Inferior parietal cortex (tissue), 1 donor: Measurements from ENCODE around the gene ENPP7.

Experiments used
- DNase-seq: peaks from one replicate; pipeline ENCODE4 v3.0.0-alpha.2; 2016; ENCODE audit errors: extremely low spot score

ENPP7 gene

GRCh38 chr17:79778504-79779083 is 47.9 kb downstream of the ENPP7 start:
- no peak for DNase-seq

GRCh38 chr17:79779084-79779529 is 48.4 kb downstream of the ENPP7 start:
- DNase-seq: no peak

DNA sequence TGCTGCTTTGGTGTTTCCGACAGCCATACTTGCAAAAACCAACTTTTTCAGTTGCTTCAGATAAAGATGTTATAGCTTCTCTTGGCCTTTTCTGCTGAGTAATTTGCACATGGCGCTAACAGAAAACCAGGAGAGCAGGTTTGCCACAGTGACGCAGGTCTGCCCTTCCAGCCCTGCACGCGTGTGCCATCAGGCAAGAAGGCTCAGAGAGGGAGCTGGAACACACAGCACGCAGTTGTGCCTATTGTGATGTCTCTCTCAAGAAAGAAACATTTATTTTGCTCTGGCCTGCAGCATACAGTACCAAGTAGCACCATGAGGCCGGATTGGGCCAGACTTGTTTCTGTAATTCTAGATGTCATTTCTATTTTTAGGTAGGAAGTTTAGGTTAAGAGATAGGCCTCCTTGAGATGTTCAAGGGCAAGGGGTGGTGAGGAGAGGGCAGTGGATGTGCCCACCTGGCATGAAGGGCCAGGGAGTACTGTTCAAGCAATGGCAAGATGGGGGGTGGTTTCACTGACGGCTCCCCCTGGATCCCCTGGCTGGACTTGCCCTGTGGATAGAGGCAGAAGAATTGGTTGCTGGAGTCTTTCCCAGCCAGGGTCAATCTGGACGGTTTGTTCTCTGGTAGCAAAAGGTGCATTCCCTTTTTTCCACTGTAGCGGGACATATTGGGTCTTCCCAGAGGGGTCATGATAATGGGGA is 49.1 kb downstream of the ENPP7 start:
- no peak for DNase-seq

- DNase-seq: no peak
These were observed 50.4 kb downstream of the ENPP7 start for GRCh38 chr17:79781012-79781650.

GRCh38 chr17:79781736-79782575 is 51.2 kb downstream of the ENPP7 start:
- DNase-seq: no peak

- DNase-seq: no peak
These were observed 53.1 kb downstream of the ENPP7 start for GRCh38 chr17:79783891-79784290.

DNA sequence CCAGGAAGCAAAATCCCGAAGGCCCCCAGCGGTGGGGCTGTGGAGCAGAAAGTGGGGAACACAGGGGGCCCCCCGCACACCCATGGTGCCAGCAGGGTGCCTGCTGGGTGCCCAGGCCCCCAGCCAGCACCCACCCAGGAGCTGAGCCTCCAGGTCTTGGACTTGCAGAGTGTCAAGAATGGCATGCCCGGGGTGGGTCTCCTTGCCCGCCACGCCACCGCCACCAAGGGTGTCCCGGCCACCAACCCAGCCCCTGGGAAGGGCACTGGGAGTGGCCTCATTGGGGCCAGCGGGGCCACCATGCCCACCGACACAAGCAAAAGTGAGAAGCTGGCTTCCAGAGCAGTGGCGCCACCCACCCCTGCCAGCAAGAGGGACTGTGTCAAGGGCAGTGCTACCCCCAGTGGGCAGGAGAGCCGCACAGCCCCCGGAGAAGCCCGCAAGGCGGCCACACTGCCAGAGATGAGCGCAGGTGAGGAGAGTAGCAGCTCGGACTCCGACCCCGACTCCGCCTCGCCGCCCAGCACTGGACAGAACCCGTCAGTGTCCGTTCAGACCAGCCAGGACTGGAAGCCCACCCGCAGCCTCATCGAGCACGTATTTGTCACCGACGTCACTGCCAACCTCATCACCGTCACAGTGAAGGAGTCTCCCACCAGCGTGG is 53.7 kb downstream of the ENPP7 start:
- DNase-seq: no peak

- DNase-seq: no peak
These were observed 54.5 kb downstream of the ENPP7 start for GRCh38 chr17:79785017-79785899.

DNA sequence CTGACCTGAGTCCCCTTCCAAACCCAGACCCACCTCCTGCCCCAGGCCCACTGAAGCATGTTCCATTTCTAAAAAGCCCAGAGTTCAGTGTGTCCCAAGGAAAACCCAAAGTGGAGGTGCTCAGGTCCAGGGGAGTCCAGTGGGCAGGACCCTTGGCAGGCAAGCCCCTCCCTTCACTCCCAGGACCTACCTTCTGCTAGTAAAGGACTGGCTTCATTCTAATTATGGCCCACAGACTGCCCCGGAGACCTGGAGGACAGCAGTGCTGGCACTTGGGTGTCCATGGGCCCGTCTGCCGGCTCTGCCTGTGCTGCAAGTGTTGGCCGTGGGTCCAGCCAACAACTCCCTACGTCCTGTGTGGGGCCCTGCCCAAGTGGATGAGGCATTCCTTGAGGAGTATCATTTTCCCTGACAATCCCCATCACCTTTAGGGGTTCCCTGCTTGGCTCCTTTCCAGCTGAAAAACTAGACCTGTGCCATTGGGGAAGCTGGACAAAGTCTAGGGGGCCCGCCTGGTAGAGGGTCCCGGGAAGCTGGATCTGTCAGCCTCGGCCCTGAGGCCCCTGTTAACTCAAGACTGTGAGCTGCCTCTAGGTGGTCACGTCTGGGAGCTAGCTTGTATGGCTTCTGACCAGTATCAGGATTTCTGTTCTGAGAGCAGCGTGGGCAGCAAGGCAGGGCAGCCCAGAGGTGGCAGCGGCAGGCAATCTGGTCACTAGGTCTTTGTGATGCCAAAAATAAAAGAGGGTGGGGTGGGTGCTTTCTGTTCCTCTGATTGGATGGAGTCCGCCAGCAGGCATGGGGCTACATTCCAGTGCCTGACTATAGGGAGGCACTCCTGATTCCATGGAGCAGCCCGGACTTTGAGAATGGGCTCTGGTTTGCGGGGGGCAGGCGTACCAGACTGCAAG is 55.4 kb downstream of the ENPP7 start:
- DNase-seq: no peak

DNA sequence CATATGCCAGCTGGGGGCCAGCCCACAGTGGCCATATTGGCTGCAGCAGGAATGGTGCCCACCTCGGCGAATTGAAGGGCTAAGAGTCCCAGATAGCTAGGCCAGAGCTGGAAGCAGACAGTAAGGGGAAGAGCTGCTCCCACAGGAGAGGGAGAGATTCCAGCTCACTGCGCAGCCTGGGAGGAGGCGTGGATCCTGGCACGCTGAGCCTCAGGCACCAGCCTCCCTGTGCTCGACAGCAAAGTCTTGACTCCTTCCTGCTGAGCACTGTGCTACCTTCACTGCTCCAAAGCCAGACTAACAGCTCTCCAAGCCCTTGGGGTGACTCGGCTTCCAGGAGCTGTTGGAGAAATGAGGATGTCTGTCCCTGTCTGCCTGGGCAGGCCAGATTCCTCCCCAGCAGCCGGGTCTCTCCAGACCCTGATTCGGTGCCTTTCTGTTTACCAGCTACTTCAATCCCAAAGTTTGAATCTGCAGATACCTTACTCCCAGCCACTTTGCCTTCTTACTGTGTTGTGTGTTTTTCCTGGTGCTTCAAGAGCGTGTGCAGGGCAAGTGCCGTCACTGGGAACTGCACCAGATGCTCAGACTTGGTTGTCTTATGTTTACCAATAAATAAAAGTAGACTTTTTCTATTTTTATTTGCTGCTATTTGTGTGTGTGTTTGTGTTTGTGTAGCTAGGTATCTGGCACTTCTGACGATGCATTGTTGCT is 56.3 kb downstream of the ENPP7 start:
- no peak for DNase-seq

- DNase-seq: no peak
These were observed 57.7 kb downstream of the ENPP7 start for GRCh38 chr17:79788455-79788854.

GRCh38 chr17:79788989-79789942 is 58.5 kb downstream of the ENPP7 start:
- DNase-seq: no peak

- DNase-seq: peak; percentile 29
These were observed 59.4 kb downstream of the ENPP7 start for GRCh38 chr17:79789943-79790804.

GRCh38 chr17:79790805-79791734 is 60.3 kb downstream of the ENPP7 start:
- no peak for DNase-seq

- DNase-seq: no peak
These were observed 61.0 kb downstream of the ENPP7 start for GRCh38 chr17:79791735-79792161.
